ENCODE measurements around the gene KIAA2012. TPM values are rescaled to one million over a fixed set of nuclear protein-coding genes. Genes with fewer than 3 reads are reported as not detected.

KIAA2012 gene
- total and polyA plus RNA-seq, 2 of the 8 experiments (the other 6 are each of a cell fraction or from before 2014, with no cell fraction given): not detected

DNA sequence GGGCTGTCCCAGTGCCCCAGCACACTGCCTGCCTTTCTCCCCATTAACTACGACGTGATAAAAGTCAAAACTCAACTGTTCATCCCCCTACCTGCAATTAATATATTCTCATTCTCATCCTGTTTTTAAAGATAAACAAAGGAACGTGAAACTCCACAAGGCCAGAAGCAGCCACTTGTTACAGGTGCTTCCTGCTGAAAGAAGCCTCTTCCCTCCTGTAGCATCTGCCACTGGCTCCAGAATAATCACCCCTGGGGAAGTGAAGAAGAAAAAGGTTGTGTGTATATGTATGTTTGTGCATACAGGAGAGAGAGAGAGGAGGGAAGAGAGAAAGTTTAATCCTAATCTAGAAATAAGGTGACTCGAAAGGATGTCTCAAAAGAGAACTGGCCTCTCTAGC lies 27.1 kb downstream of the KIAA2012 start:
- Histone ChIP-seq H2BK12ac (ENCODE audit: low read depth, low read length) (no peak overlapping the region), H3K18ac (ENCODE audit: extremely low read depth, low read length) (no peak overlapping the region), H3K27ac (ENCODE audit: low read depth, low read length) (no peak overlapping the region), H3K4me1 (replicated peaks in 1 of 4; ENCODE audit: control insufficient read depth in 3 of 4, insufficient read depth in 4 of 4, low read length in 3 of 4) (peaks cover 0 to 9% (median 6%) of the 10 kb centered on the region in 4 experiments; a peak in 3 of 7 replicates), H3K23ac (ENCODE audit: insufficient read length) (no peak overlapping the region), H3K56ac (replicated peaks; ENCODE audit: insufficient read length, low read depth, low read length) (no peak overlapping the region), H3K36me3 (ENCODE audit: control insufficient read depth in 2 of 4, insufficient read depth in 4 of 4, low read length in 3 of 4) (no peaks in the 10 kb centered on the region), H3K9ac (replicated peaks in 1 of 4; ENCODE audit: extremely low read depth in 1 of 4, low read depth in 3 of 4, low read length in 3 of 4) (no peak overlapping the region; a peak in 1 of 7 replicates), H3K9me3 (ENCODE audit: insufficient read depth in 2 of 2, low read depth in 1 of 2, low read length in 1 of 2) (no peaks in the 10 kb centered on the region), H2BK20ac (ENCODE audit: low read length) (no peak overlapping the region), H4K8ac (ENCODE audit: extremely low read depth, insufficient read depth, low read length) (no peak overlapping the region), H4K20me1 (replicated peaks in 1 of 2; ENCODE audit: control insufficient read depth in 1 of 2, insufficient read depth in 2 of 2, low read length in 2 of 2) (no peaks in the 10 kb centered on the region), H2AK5ac (ENCODE audit: low read depth, low read length) (no peak overlapping the region), H3K4me2 (ENCODE audit: insufficient read depth in 1 of 2, low read depth in 2 of 2, low read length in 2 of 2) (no peak overlapping the region), H3K4ac (replicated peaks; ENCODE audit: insufficient read length, low read depth, low read length) (no peak overlapping the region), H2BK120ac (replicated peaks; ENCODE audit: low read depth, low read length) (no peak overlapping the region), H3K79me2 (ENCODE audit: control insufficient read depth in 1 of 2, insufficient read depth in 2 of 2, low read length in 2 of 2) (no peaks in the 10 kb centered on the region), H2AFZ (ENCODE audit: low read length) (no peak overlapping the region), H3K4me3 (ENCODE audit: extremely low read depth in 1 of 4, insufficient read depth in 2 of 4, low read depth in 3 of 4, low read length in 4 of 4) (no peak overlapping the region), H2BK5ac (ENCODE audit: low read depth, low read length) (no peak overlapping the region), H2BK15ac (ENCODE audit: low read length) (no peak overlapping the region), H3K23me2 (ENCODE audit: low read depth, low read length) (no peaks in the 10 kb centered on the region; the same call in 1 of the 2 replicates), H4K91ac (replicated peaks; ENCODE audit: insufficient read length, low read length) (no peak overlapping the region), H3K79me1 (ENCODE audit: low read depth, low read length) (no peaks in the 10 kb centered on the region), H4K5ac (ENCODE audit: insufficient read length, low read depth, low read length) (no peak overlapping the region), H3K27me3 (replicated peaks in 1 of 4; ENCODE audit: control insufficient read depth in 3 of 4, extremely low read depth in 1 of 4, insufficient read depth in 3 of 4, low read length in 3 of 4) (no peaks in the 10 kb centered on the region), H3K14ac (ENCODE audit: insufficient read length) (no peak overlapping the region)
- no peak for FAIRE-seq
- TF ChIP-seq ASH2L (IDR thresholded peaks at IDR 0.05; ENCODE audit: low read length) (no peak), CHD2 (IDR thresholded peaks at IDR 0.05; ENCODE audit: low read length) (no peak), BRCA1 (IDR thresholded peaks at IDR 0.05; ENCODE audit: low read depth, low read length) (no peak), CHD1 (IDR thresholded peaks at IDR 0.05; ENCODE audit: low read depth, low read length) (no peak), FOSL1 (IDR thresholded peaks at IDR 0.05; ENCODE audit: insufficient read depth, low read depth, low read length) (no peak)
- 80% methylated on average over 4 of the region's 4 CpGs; no CpG with 5 or more reads in 1 of the 2 experiments for WGBS, 2 experiments (ENCODE audit: extremely low coverage in 1 of 2, insufficient coverage in 1 of 2, insufficient read length in 1 of 2, insufficient replicate concordance in 2 of 2, low coverage in 1 of 2, low lambda C conversion rate in 2 of 2, missing lambda C conversion rate in 1 of 2)
- ChIA-PET CTCF (ENCODE audit: partially characterized antibody) (interaction anchor here (0.8 to 3.9 kb wide), 6 partner anchors 9 to 240 kb away, joined by 3 to 16 read pairs (median 6); partner anchors contain the start of gene KIAA2012), POLR2A (ENCODE audit: partially characterized antibody) (no interaction called here)
- DNase-seq (ENCODE audit: low read depth in 1 of 2, low spot score in 2 of 2): no peak

Measured in H1 (cell line).